ENCODE measurements around the gene WWOX. TPM values are rescaled to one million over a fixed set of nuclear protein-coding genes. Genes with fewer than 3 reads are reported as not detected.

The WWOX gene
- total and polyA plus RNA-seq, 2 of the 4 experiments (the other 2 are of a cell fraction), result 2.7 to 5.4 TPM

DNA sequence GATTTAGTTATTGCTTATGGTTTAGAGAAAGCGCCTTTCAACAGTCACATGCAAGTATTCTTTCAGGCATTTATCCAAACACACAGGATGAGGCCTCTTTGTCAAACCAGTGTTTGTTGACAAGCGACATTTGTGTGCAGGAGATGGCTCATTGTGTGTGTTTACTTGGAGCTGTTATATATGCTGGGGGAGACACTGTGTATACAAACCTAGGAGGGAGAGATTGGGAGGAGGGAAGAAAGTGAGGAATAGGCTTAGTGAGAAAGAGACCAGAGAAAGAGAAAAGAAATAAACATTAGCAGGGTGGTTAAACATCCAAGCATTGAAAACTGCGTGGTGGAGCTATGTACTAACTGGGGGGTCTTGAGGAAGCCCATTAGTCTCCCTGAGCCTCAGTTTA lies 1063.5 kb downstream of the WWOX start:
- H2AK9ac ChIP-seq (replicated peaks; ENCODE audit: low read depth, low read length, poor library complexity), result no peak overlapping the region
- dilution Hi-C loops (cut with HindIII; ENCODE audit: low sequenced_read_pairs, unreplicated experiment), result no loop called here
- no peak for ATAC-seq (ENCODE audit: low read depth)

More for the DNA sequence above, 1063.5 kb downstream of the WWOX start:
- Histone ChIP-seq H4K91ac (ENCODE audit: insufficient read depth, low read depth, low read length) (no peak overlapping the region), H4K20me1 (ENCODE audit: insufficient read depth, low read length) (no peaks in the 10 kb centered on the region), H3K27ac (ENCODE audit: insufficient read depth, low read length) (no peak overlapping the region), H3K27me3 (ENCODE audit: control insufficient read depth, insufficient read depth, low read length) (no peaks in the 10 kb centered on the region), H2BK20ac (ENCODE audit: low read depth, low read length) (no peak overlapping the region), H3K18ac (ENCODE audit: low read depth, low read length) (no peak overlapping the region), H3K4me2 (ENCODE audit: low read depth, low read length) (no peak overlapping the region), H3K9ac (ENCODE audit: low read depth, low read length) (no peak overlapping the region), H3K36me3 (ENCODE audit: control insufficient read depth, insufficient read depth, low read length) (no peaks in the 10 kb centered on the region), H3K9me1 (ENCODE audit: insufficient read depth, low read length) (no peaks in the 10 kb centered on the region), H3K4ac (ENCODE audit: low read depth, low read length) (no peak overlapping the region), H4K8ac (ENCODE audit: low read depth in 2 of 2, low read length in 2 of 2) (no peak overlapping the region), H3K4me3 (ENCODE audit: insufficient read depth, low read depth, low read length) (no peak overlapping the region), H3K56ac (ENCODE audit: extremely low read depth, insufficient read depth, low read length) (no peak overlapping the region), H2BK15ac (ENCODE audit: low read depth, low read length) (no peak overlapping the region), H4K5ac (ENCODE audit: low read depth, low read length) (no peak overlapping the region), H2BK5ac (ENCODE audit: low read depth, low read length, poor library complexity, severe bottlenecking) (no peak overlapping the region), H2AFZ (replicated peaks; ENCODE audit: low read length, poor library complexity) (no peak overlapping the region), H2BK120ac (ENCODE audit: low read depth, low read length) (no peak overlapping the region), H3K4me1 (ENCODE audit: control insufficient read depth, insufficient read depth, low read length) (no peaks in the 10 kb centered on the region), H3K9me3 (ENCODE audit: control insufficient read depth, insufficient read depth, low read length) (peaks cover 23% of the 10 kb centered on the region), H3K23ac (ENCODE audit: low read depth, low read length) (no peak overlapping the region), H3K14ac (replicated peaks; ENCODE audit: low read depth, low read length) (no peak overlapping the region), H2AK5ac (ENCODE audit: low read depth, low read length) (no peak overlapping the region), H3K79me1 (ENCODE audit: low read depth in 1 of 2, low read length in 2 of 2) (no peaks in the 10 kb centered on the region)
- in situ Hi-C loops (cut with MboI; ENCODE audit: low sequenced_read_pairs) (no loop called here), intact Hi-C loops (cut with micrococcal nuclease) (no loop called here)
- ChIA-PET CTCF (no interaction called here), POLR2A (ENCODE audit: unreplicated experiment) (no interaction called here)
- no peak for TF ChIP-seq FOS (IDR thresholded peaks at IDR 0.05; ENCODE audit: low read depth, low read length)
- TF ChIP-seq BHLHE40 (IDR thresholded peaks at IDR 0.05; ENCODE audit: low read depth, low read length), result no peak
- TF ChIP-seq, protein P1, sequence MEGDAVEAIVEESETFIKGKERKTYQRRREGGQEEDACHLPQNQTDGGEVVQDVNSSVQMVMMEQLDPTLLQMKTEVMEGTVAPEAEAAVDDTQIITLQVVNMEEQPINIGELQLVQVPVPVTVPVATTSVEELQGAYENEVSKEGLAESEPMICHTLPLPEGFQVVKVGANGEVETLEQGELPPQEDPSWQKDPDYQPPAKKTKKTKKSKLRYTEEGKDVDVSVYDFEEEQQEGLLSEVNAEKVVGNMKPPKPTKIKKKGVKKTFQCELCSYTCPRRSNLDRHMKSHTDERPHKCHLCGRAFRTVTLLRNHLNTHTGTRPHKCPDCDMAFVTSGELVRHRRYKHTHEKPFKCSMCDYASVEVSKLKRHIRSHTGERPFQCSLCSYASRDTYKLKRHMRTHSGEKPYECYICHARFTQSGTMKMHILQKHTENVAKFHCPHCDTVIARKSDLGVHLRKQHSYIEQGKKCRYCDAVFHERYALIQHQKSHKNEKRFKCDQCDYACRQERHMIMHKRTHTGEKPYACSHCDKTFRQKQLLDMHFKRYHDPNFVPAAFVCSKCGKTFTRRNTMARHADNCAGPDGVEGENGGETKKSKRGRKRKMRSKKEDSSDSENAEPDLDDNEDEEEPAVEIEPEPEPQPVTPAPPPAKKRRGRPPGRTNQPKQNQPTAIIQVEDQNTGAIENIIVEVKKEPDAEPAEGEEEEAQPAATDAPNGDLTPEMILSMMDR (conservative IDR thresholded peaks at IDR 0.05; ENCODE audit: low read depth, low read length), result no peak
- no peak for TF ChIP-seq NFE2L2 (IDR thresholded peaks at IDR 0.05; ENCODE audit: low read depth, low read length)
- no peak for TF ChIP-seq RCOR1 (IDR thresholded peaks at IDR 0.05; ENCODE audit: insufficient replicate concordance, low read length)
- no peak for TF ChIP-seq MXI1 (IDR thresholded peaks at IDR 0.05; ENCODE audit: borderline replicate concordance, low read depth, low read length)
- TF ChIP-seq, protein P2, sequence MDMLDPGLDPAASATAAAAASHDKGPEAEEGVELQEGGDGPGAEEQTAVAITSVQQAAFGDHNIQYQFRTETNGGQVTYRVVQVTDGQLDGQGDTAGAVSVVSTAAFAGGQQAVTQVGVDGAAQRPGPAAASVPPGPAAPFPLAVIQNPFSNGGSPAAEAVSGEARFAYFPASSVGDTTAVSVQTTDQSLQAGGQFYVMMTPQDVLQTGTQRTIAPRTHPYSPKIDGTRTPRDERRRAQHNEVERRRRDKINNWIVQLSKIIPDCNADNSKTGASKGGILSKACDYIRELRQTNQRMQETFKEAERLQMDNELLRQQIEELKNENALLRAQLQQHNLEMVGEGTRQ (IDR thresholded peaks at IDR 0.05; ENCODE audit: low read depth, low read length), result no peak
- TF ChIP-seq, protein P3, sequence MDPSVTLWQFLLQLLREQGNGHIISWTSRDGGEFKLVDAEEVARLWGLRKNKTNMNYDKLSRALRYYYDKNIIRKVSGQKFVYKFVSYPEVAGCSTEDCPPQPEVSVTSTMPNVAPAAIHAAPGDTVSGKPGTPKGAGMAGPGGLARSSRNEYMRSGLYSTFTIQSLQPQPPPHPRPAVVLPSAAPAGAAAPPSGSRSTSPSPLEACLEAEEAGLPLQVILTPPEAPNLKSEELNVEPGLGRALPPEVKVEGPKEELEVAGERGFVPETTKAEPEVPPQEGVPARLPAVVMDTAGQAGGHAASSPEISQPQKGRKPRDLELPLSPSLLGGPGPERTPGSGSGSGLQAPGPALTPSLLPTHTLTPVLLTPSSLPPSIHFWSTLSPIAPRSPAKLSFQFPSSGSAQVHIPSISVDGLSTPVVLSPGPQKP (IDR thresholded peaks at IDR 0.05; ENCODE audit: borderline replicate concordance, low read depth, low read length), result no peak
- no peak for TF ChIP-seq POLR2A (IDR thresholded peaks at IDR 0.05; ENCODE audit: low read depth, low read length)
- no peak for TF ChIP-seq SMC3 (IDR thresholded peaks at IDR 0.05; ENCODE audit: low read depth, low read length)
- no peak for TF ChIP-seq CEBPB (IDR thresholded peaks at IDR 0.05; ENCODE audit: low read depth, low read length)
- TF ChIP-seq MAZ (IDR thresholded peaks at IDR 0.05; ENCODE audit: borderline replicate concordance, low read depth, low read length), result no peak
- TF ChIP-seq CHD1 (IDR thresholded peaks at IDR 0.05; ENCODE audit: low read depth, low read length), result no peak
- TF ChIP-seq RAD21 (IDR thresholded peaks at IDR 0.05; ENCODE audit: low read length), result no peak
- TF ChIP-seq RFX5 (IDR thresholded peaks at IDR 0.05; ENCODE audit: low read depth, low read length), result no peak
- DNase-seq, result no peak
- WGBS, 2 experiments (ENCODE audit: extremely low coverage in 2 of 2, insufficient read length in 1 of 2), result no CpG with 5 or more reads among the region's 3 CpGs
- no TSS peak for BruUV-seq (replicated peaks)
